Skin epidermis (tissue), 12 donors: Measurements from ENCODE around the gene PKD1L1.
"Not testable (repeated sequence)": the region's sequence is repeated elsewhere in the genome, so short reads cannot be mapped to it uniquely, and the experiment has no call there.

Experiments used
- H3K27ac ChIP-seq, 21 experiments: fragments of 200-600 bp; sonication (generic) in 11 of 21; one replicate each; pipeline ENCODE4 v1.5.0; 2020; ENCODE audit warnings: mild to moderate bottlenecking in 3 of 21, inconsistent platforms in 2 of 21, moderate library complexity in 2 of 21
- H3K4me3 ChIP-seq, 7 experiments: fragments of 200-600 bp; sonication (generic) in 2 of 7; one replicate each; pipeline ENCODE4 v1.5.0; 2020; ENCODE audit warnings: inconsistent platforms in 2 of 7, mild to moderate bottlenecking in 2 of 7, moderate library complexity in 1 of 7

Gene PKD1L1

GRCh38 chr7:47941136-47941844 is 7.0 kb downstream of the PKD1L1 start:
- Histone ChIP-seq H3K4me3 (no peak overlapping the region), H3K27ac (peak overlapping the region in 19 of 21 experiments; percentile 47 to 93 (median 74))

- peak overlapping the region in 18 of 21 experiments; percentile 18 to 93 (median 71) for H3K27ac ChIP-seq
- H3K4me3 ChIP-seq, result no peak overlapping the region
Observed at GRCh38 chr7:47940088-47941013, 7.9 kb downstream of the PKD1L1 start.

DNA sequence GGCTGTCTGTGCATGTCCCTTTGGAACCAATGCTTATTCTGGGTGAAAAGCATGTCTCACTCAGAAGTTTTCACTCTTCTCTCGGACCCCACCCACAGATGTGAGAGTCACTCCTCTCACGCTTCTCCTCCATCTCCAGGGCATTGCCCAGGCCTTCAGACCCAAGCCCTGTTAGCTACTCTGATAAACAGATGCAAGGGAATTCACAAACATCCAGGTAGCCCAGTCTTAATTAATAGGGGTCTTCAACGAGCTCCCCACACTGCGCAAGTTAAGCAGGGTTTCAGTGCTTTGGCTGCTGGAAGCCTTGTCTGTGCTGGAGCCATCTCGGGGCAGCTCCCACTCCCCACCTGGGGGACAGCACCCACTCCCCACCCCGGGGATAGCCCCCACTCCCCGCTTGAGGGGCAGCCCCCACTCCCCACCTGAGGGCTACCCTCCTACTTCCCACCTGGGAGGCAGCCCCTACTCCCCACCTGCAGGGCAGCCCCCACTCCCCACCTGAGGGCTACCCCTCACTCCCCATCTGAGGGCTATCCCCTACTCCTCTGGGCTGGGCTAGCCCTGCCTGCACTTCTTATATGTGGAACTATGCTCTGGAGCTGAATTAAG is 8.7 kb downstream of the PKD1L1 start:
- Histone ChIP-seq H3K4me3 (no peak overlapping the region), H3K27ac (peak overlapping the region in 12 of 21 experiments; percentile 18 to 93 (median 63))

DNA sequence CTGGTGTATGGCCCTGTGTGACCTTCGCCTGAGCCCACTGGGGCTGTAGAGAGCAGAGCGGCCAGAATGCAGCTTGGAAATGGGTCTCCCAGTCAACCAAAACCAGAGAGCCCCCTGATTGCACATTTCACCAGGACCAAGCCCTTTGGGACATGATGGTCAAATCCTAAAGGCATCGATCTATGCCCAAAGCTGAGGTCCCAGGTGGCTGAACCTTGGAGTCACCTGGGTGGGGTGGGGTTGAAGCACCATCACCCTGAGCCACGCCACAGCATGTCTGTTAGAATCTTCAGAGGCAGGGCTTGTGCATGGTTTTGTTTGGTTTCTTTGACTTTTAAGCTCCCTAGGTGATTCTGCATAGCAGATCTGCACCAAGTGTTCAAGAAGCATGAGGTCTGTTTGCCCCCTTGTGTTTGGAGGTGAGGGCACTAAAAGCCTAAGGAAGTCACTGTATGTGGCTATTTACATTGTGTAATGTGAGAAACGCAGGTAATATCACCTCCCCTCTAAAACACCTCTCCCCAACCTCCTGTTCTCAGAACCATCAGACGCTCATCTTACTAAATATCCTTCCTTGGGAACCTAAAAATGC is 9.6 kb downstream of the PKD1L1 start:
- Histone ChIP-seq H3K27ac (no peak overlapping the region), H3K4me3 (no peak overlapping the region)

DNA sequence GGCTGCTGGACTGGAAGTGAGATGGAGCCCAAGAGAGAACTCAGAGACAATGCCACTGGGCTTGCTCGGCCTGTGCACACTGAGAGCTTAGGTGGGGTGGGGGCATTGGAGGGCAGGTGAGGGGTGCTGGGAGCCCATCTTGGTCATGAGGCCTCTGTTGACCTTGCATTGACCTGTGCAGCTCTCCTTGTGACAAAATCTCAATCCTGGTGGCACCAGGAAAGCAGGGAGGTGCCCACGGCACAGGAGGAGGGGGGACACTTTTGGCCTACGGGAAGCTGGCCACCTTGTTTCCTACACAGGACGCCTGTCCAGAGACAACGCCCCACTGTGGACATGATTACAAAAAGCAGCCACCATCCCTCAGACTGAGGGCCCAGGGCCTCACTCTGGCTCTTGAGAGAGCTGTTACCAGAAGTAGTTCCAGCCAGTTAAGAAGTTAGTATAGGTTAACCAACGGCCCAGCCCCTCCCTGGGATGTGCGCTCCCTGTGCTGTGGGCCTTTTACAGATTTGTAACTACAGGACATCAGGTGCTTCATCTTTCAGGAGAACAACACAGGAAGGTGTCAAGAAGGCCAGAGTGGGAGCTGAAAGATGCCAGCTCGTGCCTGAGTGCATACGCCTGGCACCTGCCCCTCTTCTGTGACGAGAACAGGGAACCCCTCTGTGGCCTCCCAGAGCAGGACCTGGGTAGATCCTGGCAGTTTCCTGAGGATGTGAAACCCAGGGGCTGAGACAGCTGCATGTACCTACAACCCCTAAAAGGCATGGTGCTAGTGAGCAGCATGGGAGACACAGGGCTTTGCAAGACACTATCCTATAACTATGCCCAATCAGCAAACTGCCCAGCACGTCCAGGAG is 10.3 kb downstream of the PKD1L1 start:
- H3K4me3 ChIP-seq, result no peak overlapping the region

GRCh38 chr7:47937065-47937687 is 11.1 kb downstream of the PKD1L1 start:
- Histone ChIP-seq H3K27ac (no peak overlapping the region), H3K4me3 (no peak overlapping the region)

More for the DNA sequence above, 10.3 kb downstream of the PKD1L1 start:
- H3K27ac ChIP-seq, result no peak overlapping the region

GRCh38 chr7:47936323-47936722 is 11.9 kb downstream of the PKD1L1 start:
- H3K27ac ChIP-seq, result no peak overlapping the region
- H3K4me3 ChIP-seq, result no peak overlapping the region

DNA sequence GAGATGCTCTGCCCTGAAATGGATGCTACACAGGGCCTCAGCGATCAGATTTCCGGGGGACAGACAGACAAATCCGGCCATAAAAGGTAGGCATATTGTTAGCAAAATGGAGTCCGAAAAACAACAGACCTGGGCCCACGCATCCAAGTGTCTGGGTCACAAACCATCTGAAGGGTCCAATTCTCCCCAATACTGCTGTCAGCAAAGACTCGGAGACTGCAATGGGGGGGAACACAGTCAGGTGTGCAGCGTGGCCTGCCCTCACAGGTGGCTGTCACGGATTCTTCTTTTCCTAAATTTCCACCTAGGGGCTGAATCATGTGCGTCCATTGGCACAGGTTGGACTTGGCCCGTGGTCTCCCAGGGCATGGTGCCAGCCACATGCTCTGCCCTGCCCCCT is 12.9 kb downstream of the PKD1L1 start:
- Histone ChIP-seq H3K27ac (no peak overlapping the region), H3K4me3 (no peak overlapping the region)

DNA sequence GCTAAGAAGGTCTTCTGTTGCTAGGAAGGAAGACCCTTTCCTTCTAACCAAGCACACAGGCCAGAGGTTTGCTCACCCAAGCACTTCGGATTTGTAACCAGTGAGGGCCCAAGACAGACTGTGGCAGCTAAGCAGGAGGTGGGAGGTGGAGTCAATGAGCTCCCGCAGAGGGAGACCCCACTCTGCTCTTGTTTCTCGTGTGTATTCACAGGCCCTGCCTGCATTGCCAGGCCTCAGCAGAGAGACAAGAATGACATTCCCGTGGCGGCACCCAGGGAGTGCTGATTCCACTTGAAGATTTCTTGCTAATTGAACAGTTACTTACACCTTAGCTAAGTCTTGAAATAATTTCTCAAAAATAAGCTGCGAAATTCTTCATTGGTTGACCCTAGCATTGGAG is 13.4 kb downstream of the PKD1L1 start:
- no peak overlapping the region for H3K4me3 ChIP-seq
- no peak overlapping the region for H3K27ac ChIP-seq

- H3K4me3 ChIP-seq, result no peak overlapping the region
- no peak overlapping the region for H3K27ac ChIP-seq
Observed at GRCh38 chr7:47933215-47933614, 15.1 kb downstream of the PKD1L1 start.

GRCh38 chr7:47932466-47933037 is 15.7 kb downstream of the PKD1L1 start:
- Histone ChIP-seq H3K4me3 (no peak overlapping the region), H3K27ac (peak overlapping the region in 1 of 21 experiments; percentile 4)

DNA sequence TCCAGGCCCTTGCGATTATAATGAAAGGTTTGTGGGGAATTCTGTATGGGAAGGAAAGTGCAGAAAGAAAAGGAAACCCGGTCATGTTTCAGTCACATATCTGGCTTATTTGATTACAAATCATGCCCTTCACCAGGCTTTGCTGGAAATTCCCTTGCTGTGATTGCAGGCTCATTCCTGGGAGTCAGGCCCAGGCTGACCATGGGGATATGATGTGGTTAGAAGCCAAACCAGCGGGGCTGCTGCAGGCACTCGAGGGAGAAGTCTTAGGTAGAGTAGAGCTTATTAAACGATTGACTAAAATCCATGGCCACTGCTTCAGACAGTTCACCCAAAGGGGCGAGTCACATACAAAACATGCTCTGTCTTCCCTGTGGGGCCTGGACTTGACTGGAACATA is 16.2 kb downstream of the PKD1L1 start:
- Histone ChIP-seq H3K27ac (peak overlapping the region in 1 of 21 experiments; percentile 4), H3K4me3 (no peak overlapping the region)

GRCh38 chr7:47931005-47932004 is 17.0 kb downstream of the PKD1L1 start:
- Histone ChIP-seq H3K27ac (peak overlapping the region in 1 of 21 experiments; percentile 4), H3K4me3 (no peak overlapping the region)

DNA sequence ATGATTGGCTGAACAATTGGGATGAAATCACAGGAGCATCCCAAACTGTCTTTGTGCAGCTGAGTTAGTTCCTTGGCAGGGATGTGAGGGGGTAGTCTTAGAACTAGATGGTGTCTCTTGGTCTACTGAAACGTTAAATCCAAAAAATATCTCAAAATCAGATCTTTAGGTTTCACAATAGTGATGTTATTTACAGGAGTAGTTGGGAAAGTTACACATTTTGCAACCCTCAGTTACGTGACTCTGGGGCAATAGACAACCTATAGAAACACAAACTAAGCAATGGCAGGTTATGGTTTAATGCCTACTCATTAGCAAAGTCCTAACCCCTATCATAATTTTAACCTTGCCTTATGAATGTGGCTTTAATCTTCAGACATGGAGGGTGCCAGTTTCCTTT is 24.0 kb downstream of the PKD1L1 start:
- no peak overlapping the region for H3K27ac ChIP-seq
- no peak overlapping the region for H3K4me3 ChIP-seq

- not testable (repeated sequence) for H3K4me3 ChIP-seq, H3K27ac ChIP-seq
Observed at GRCh38 chr7:47923081-47923875, 25.0 kb downstream of the PKD1L1 start.

DNA sequence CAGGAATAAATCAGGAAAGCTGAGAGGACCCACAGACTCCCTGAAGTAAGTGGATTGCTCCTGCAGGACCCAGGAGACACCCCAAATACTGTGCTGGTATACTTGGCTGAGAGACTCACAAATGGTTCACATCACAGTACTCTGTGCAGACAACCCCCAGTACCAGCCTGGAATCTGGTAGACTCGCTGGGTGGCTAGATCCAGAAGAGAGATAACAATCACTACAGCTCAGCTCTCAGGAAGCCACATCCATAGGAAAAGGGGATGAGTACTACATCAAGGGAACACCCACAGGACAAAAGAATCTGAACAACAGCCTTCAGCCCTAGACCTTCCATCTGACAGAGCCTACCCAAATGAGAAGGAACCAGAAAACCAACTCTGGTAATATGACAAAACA is 31.8 kb downstream of the PKD1L1 start:
- H3K27ac ChIP-seq, H3K4me3 ChIP-seq: not testable (repeated sequence)
